Raji (cell line): Measurements from ENCODE around the gene C5orf47.

ENCODE experiments used
- POLR2A ChIP-seq: IDR thresholded peaks from 2 replicates; pipeline ENCODE4 v1.6.1; 2011; ENCODE audit warnings: low read depth, low read length, control low read depth; ENCODE audit not compliant: insufficient read depth

Gene C5orf47

DNA sequence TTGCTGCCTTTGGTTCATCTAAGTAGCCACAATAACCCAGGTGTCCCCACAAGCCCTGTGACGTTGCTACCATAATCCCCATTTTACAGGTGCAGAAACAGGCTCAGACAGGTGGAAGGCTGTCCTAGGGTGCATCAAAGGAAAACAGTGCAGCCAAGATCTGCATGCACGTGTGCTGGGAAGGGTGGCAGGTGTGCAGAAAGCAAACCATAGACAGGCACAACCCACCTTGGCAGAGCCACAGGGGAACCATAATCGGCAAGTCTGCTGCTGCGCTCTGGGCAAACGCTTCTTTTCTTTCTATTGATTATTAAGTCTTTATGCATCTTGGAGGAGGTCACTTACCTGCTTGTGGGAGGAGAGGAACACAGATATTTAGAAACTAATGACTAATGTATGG, 63.7 kb downstream of the C5orf47 start:
- no peak for TF ChIP-seq POLR2A

DNA sequence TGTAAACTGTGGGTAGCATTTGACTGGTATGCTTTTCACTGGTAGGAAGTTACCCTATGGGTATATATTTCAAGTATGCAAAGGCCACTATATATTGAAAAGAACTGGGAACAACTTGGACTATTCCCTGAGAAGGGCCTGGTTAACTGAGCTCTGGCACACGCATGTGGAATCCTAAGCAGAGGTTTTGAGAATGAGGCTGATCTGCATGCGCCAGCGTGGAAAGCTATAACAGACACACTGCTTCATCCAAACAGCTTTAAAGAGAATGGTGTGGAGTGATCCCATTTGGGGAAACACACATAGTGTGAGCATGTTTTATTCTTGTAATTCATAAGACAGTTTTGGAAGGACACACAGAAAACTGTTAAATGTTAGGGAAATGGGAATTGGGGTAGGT, 64.9 kb downstream of the C5orf47 start:
- no peak for TF ChIP-seq POLR2A
